ENCODE measurements around the gene TLCD3B. TPM values are rescaled to one million over a fixed set of nuclear protein-coding genes. Genes with fewer than 3 reads are reported as not detected.
A peak's percentile ranks its signal among the peaks of the same experiment; 100 is the strongest.

TLCD3B gene
- total and polyA plus RNA-seq, 2 experiments from 2014 or later: 0.36 TPM; not detected in 1

GRCh38 chr16:30006659-30007377 is 24.3 kb downstream of the TLCD3B start:
- Histone ChIP-seq H3K27me3 (peaks cover 30% of the 10 kb centered on the region), H3K36me3 (no peaks in the 10 kb centered on the region), H3K9me3 (ENCODE audit: low read depth) (no peaks in the 10 kb centered on the region), H3K4me1 (ENCODE audit: low read depth) (no peaks in the 10 kb centered on the region), H3K4me3 (no peak overlapping the region), H3K27ac (no peak overlapping the region)
- no peak for TF ChIP-seq CTCF (IDR thresholded peaks at IDR 0.05; ENCODE audit: low read depth, low read length)
- no peak for DNase-seq (ENCODE audit: low read depth in 1 of 2, low spot score in 1 of 2)

- no peaks in the 10 kb centered on the region for H3K4me1 ChIP-seq (ENCODE audit: low read depth)
Measured at GRCh38 chr16:30006095-30006473, 25.0 kb downstream of the TLCD3B start.

GRCh38 chr16:30005341-30006094 is 25.6 kb downstream of the TLCD3B start:
- peaks cover 17% of the 10 kb centered on the region for H3K27me3 ChIP-seq
- H3K9me3 ChIP-seq (ENCODE audit: low read depth): no peaks in the 10 kb centered on the region
- H3K4me1 ChIP-seq (ENCODE audit: low read depth): no peaks in the 10 kb centered on the region
- H3K27ac ChIP-seq: no peak overlapping the region
- TF ChIP-seq CTCF (IDR thresholded peaks at IDR 0.05; ENCODE audit: low read depth, low read length): peak; percentile 83
- DNase-seq (ENCODE audit: low read depth in 1 of 2, low spot score in 1 of 2): peak; percentile 52
- no peaks in the 10 kb centered on the region for H3K36me3 ChIP-seq
- no peak overlapping the region for H3K4me3 ChIP-seq

More at GRCh38 chr16:30006095-30006473, 25.0 kb downstream of the TLCD3B start:
- no peak for DNase-seq (ENCODE audit: low read depth in 1 of 2, low spot score in 1 of 2)
- H3K9me3 ChIP-seq (ENCODE audit: low read depth): no peaks in the 10 kb centered on the region
- H3K36me3 ChIP-seq: no peaks in the 10 kb centered on the region
- TF ChIP-seq CTCF (IDR thresholded peaks at IDR 0.05; ENCODE audit: low read depth, low read length): no peak
- H3K27ac ChIP-seq: no peak overlapping the region
- H3K27me3 ChIP-seq: peaks cover 23% of the 10 kb centered on the region
- H3K4me3 ChIP-seq: no peak overlapping the region

- Histone ChIP-seq H3K9me3 (ENCODE audit: low read depth) (no peaks in the 10 kb centered on the region), H3K4me3 (no peak overlapping the region), H3K27ac (no peak overlapping the region), H3K4me1 (ENCODE audit: low read depth) (no peaks in the 10 kb centered on the region), H3K36me3 (no peaks in the 10 kb centered on the region), H3K27me3 (peaks cover 11% of the 10 kb centered on the region)
- TF ChIP-seq CTCF (IDR thresholded peaks at IDR 0.05; ENCODE audit: low read depth, low read length): no peak
- DNase-seq (ENCODE audit: low read depth in 1 of 2, low spot score in 1 of 2): no peak
Measured at GRCh38 chr16:30004811-30005242, 26.2 kb downstream of the TLCD3B start.

GRCh38 chr16:30004424-30004776 is 26.7 kb downstream of the TLCD3B start:
- no peak for TF ChIP-seq CTCF (IDR thresholded peaks at IDR 0.05; ENCODE audit: low read depth, low read length)
- no peak for DNase-seq (ENCODE audit: low read depth in 1 of 2, low spot score in 1 of 2)
- no peaks in the 10 kb centered on the region for H3K36me3 ChIP-seq
- peaks cover 6% of the 10 kb centered on the region for H3K27me3 ChIP-seq
- H3K4me3 ChIP-seq: no peak overlapping the region
- no peaks in the 10 kb centered on the region for H3K9me3 ChIP-seq (ENCODE audit: low read depth)
- no peak overlapping the region for H3K27ac ChIP-seq
- H3K4me1 ChIP-seq (ENCODE audit: low read depth): no peaks in the 10 kb centered on the region

All from cardiac muscle cell (in vitro differentiated cells and primary cell).